ENCODE measurements around the gene FBXO42. TPM values are rescaled to one million over a fixed set of nuclear protein-coding genes. Genes with fewer than 3 reads are reported as not detected.

Gene FBXO42
- total and polyA plus RNA-seq, 2 of the 4 experiments (the other 2 are of a cell fraction) = 12.0 to 18.8 TPM

- no peaks in the 10 kb centered on the region for H3K27me3 ChIP-seq (ENCODE audit: control insufficient read depth, insufficient read depth, low read length)
- BruUV-seq (replicated peaks) = no TSS peak
- H3K4ac ChIP-seq (ENCODE audit: low read depth, low read length) = no peak overlapping the region
- no peak overlapping the region for H3K4me2 ChIP-seq (ENCODE audit: low read depth, low read length)
- no peak overlapping the region; the same call in 1 of the 2 replicates for H3K18ac ChIP-seq (ENCODE audit: low read depth, low read length)
- in situ Hi-C loops (cut with MboI; ENCODE audit: low sequenced_read_pairs) (no loop called here), intact Hi-C loops (cut with micrococcal nuclease) (no loop called here), dilution Hi-C loops (cut with HindIII; ENCODE audit: low sequenced_read_pairs, unreplicated experiment) (no loop called here)
- peak; percentile 68 for DNase-seq
- H2AK5ac ChIP-seq (ENCODE audit: low read depth, low read length) = no peak overlapping the region; the same call in 1 of the 2 replicates
- no peak overlapping the region for H3K27ac ChIP-seq (ENCODE audit: insufficient read depth, low read length)
- no peak overlapping the region for H4K5ac ChIP-seq (ENCODE audit: low read depth, low read length)
- H2AFZ ChIP-seq (replicated peaks; ENCODE audit: low read length, poor library complexity) = no peak overlapping the region
- H4K20me1 ChIP-seq (ENCODE audit: insufficient read depth, low read length) = no peaks in the 10 kb centered on the region; the same call in 1 of the 2 replicates
- H3K23ac ChIP-seq (ENCODE audit: low read depth, low read length) = no peak overlapping the region
- H3K56ac ChIP-seq (ENCODE audit: extremely low read depth, insufficient read depth, low read length) = no peak overlapping the region
- H3K9ac ChIP-seq (ENCODE audit: low read depth, low read length) = no peak overlapping the region
- peak overlapping the region; percentile 49 for H2BK5ac ChIP-seq (ENCODE audit: low read depth, low read length, poor library complexity, severe bottlenecking)
- peaks cover 26% of the 10 kb centered on the region for H3K36me3 ChIP-seq (ENCODE audit: control insufficient read depth, insufficient read depth, low read length)
- no peak overlapping the region for H4K8ac ChIP-seq (ENCODE audit: low read depth in 2 of 2, low read length in 2 of 2)
- peaks cover 18% of the 10 kb centered on the region for H3K4me1 ChIP-seq (ENCODE audit: control insufficient read depth, insufficient read depth, low read length)
- no peak overlapping the region for H3K14ac ChIP-seq (replicated peaks; ENCODE audit: low read depth, low read length)
- TF ChIP-seq BHLHE40 (IDR thresholded peaks at IDR 0.05; ENCODE audit: low read depth, low read length) (no peak), MXI1 (IDR thresholded peaks at IDR 0.05; ENCODE audit: borderline replicate concordance, low read depth, low read length) (0 out of 2 replicates have a peak, but pooled peaks have one; percentile 22), RCOR1 (IDR thresholded peaks at IDR 0.05; ENCODE audit: insufficient replicate concordance, low read length) (peak; percentile 45), CEBPB (IDR thresholded peaks at IDR 0.05; ENCODE audit: low read depth, low read length) (peak; percentile 49; the same call in 1 of the 2 replicates)
- ATAC-seq (ENCODE audit: low read depth) = peak; percentile 36
- H2AK9ac ChIP-seq (replicated peaks; ENCODE audit: low read depth, low read length, poor library complexity) = no peak overlapping the region
- H3K4me3 ChIP-seq (ENCODE audit: insufficient read depth, low read depth, low read length) = no peak overlapping the region
- H2BK20ac ChIP-seq (ENCODE audit: low read depth, low read length) = no peak overlapping the region
- WGBS, 2 experiments (ENCODE audit: extremely low coverage in 2 of 2, insufficient read length in 1 of 2) = 83% methylated on average over 2 of the region's 4 CpGs; no CpG with 5 or more reads in 1 of the 2 experiments
- H3K9me1 ChIP-seq (ENCODE audit: insufficient read depth, low read length) = peaks cover 18% of the 10 kb centered on the region; the same call in 1 of the 2 replicates
- H3K79me1 ChIP-seq (ENCODE audit: low read depth in 1 of 2, low read length in 2 of 2) = peaks cover 29 to 47% of the 10 kb centered on the region in 2 experiments
- ChIA-PET CTCF (no interaction called here), POLR2A (ENCODE audit: unreplicated experiment) (no interaction called here)
- H3K9me3 ChIP-seq (ENCODE audit: control insufficient read depth, insufficient read depth, low read length) = no peaks in the 10 kb centered on the region
- no peak overlapping the region for H2BK120ac ChIP-seq (ENCODE audit: low read depth, low read length)
- no peak overlapping the region for H4K91ac ChIP-seq (ENCODE audit: insufficient read depth, low read depth, low read length)
- H2BK15ac ChIP-seq (ENCODE audit: low read depth, low read length) = no peak overlapping the region; the same call in 2 of the 3 replicates
These were observed 97.9 kb downstream of the FBXO42 start for GRCh38 chr1:16254263-16254928.

All from IMR-90 (cell line).